ENCODE data around the gene DTNBP1.

GRCh38 chr6:15574486-15574885 lies 88.3 kb downstream of the DTNBP1 start:
- no peak for TF ChIP-seq CTCF (IDR thresholded peaks at IDR 0.05)
- TF ChIP-seq POLR2A (IDR thresholded peaks at IDR 0.05): no peak

All from breast epithelium (tissue), 3 donors.